Inferior parietal cortex (tissue), 1 donor: ENCODE data around the gene NEURL3.
A peak's percentile ranks its signal among the peaks of the same experiment; 100 is the strongest.
"Not testable (repeated sequence)": the region's sequence is repeated elsewhere in the genome, so short reads cannot be mapped to it uniquely, and the experiment has no call there.

Experiments used
- DNase-seq: peaks from one replicate; pipeline ENCODE4 v3.0.0-alpha.2; 2016; ENCODE audit errors: extremely low spot score

The NEURL3 gene

DNA sequence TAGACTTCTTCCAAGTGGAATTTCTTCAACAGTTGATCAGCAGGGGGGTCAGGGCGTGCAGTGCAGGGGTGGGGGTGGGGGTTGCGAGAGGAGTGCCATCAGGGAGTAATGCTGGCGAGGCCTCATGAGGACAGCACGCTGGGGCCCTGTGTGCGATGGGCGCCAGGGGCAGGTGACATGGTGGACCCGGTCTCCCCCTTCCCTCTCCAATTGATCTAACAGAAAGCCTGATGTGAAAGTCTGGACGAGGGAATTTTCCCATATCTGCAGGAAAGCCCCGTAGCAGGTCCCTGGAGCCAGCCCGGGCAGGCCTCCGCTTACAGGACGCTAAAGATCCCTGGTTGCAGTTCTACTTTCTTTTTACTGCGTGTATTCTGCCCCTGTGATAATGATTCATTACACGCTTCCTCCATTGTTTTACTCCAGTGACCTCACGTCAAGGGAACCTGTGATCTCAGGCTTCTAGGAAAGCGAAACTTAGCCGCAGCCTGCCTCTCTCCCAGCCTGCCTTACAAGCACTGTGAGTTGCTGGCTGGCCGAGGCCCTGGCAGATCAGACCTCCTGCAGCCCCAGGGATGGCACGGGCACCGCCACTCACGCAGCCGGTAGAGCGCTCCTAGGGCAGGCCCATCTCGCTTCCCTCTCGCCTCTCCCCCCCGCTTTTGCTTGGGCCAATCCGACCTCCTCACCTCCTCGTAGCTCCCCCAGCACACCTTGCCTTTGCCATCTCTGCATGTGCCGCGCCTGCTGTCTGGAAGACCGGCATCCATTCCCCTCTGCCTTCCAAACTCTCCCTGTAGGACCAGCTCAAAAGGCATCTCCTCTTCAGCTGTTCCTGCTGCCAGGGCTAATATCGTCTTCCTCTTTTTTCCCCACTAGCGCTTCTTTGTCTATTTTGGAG, 19.2 kb downstream of the NEURL3 start:
- peak; percentile 24 for DNase-seq

DNA sequence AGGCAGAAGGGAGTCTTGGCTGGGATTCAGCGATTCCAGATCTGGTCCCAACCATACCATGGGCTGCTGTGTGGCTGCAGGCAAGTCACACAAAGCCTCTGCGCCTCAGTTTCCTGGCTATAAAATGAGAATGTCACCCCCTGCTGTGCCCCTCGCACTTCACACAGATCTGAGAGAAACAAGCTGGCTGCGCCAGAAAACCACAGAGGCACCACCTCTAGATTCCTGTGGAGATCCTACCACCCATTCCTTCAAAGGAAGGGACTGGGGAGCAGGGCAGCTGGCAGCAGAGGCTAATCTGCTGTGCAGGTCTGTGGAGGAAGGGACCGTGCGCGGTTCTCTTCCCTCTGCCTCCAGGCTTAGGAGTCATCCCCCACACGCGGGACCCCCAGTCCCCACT, 19.8 kb downstream of the NEURL3 start:
- DNase-seq = no peak

DNA sequence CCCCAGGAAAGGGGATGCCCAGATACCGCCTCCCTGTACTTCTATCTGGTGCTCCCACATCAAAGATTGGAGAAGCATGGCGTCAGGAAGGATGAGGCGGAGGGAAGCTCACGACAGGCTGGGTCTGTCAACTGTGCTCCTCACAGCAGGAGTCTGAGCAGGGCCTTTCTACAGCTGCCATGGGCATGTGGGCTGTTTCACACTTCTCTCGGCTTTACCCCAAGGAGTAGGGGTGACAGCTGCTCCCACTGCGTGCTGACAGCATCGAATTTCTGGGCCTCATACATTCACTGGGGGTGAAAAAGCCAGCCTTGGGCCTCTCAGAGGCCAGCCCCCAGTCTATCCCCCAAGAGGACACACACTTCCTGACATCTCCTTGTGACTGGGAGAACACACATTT, 21.1 kb downstream of the NEURL3 start:
- DNase-seq = no peak

DNA sequence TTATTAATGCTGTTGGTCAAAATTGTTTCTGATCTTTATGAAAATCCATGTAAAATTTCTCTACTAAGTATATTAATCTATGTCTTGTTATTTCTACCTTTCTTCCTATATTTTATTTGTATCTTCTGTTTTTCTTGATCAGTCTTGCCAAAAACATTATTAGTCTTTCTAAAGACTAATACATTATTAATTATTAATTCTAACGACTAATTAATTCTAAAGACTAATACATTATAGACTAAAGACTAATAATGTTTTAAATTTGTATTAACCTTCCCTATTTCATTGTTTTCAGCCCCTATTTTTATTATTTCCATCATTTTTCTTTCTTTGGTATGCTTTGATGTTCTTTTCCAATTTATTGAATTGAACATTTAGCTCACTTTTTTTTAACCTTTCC, 27.7 kb downstream of the NEURL3 start:
- DNase-seq = no peak

DNA sequence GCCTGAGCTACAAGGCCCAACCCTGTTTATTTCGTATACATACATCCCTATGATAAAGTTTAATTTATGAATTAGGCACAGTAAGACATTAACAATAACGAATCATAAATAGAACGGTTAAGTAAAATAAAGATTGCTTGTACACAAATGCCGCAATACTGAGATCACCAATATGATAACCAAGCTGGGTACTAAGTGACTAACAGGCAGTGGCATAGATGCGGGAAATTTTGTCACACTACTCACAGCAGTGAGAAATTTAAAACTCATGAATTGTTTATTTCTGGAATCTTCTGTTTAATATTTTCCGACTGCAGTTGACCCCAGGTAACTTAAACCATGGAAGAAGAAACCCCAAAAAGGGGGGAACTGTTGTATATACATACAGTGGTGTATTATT, 33.4 kb downstream of the NEURL3 start:
- DNase-seq = no peak

DNA sequence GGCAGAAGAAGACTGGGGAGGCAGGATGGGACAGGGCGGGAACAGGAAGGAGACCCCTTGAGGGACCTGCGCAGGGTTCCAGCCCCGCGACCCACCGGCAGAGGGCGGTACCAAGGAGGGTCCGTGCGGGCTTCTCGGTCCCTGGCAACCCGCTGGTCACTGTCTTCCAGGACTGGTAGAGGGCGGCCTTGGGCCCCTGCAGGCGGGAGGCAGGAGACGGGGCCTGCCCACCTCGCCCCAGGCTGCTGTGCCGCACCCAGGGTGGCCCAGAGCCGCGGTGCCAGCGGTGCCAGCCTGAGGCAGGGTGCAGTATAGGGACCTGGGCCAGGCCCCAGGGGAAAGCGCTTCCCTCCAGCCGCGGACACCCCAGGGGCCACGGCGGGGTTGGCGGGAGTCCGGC, 34.5 kb downstream of the NEURL3 start:
- DNase-seq = peak; percentile 20

DNA sequence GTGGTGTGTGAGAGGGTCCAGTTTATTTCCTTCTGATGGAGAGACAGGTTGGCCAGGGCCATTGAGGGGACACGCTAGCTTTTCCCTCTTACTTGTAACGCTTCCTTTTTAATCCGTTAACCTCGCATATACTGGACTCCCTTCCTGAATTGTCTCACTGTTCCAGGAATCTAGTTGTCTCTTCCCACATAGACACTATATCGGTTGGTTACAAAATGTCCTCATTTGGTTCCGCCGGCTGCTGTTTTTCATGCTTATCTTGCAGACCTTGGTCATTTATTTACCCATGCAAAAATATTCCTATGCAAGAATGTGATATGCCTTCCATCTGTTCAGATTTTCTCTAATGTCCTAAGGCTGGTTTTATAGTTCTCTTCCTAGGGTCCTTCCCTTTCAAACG, 35.0 kb downstream of the NEURL3 start:
- peak; percentile 58 for DNase-seq

DNA sequence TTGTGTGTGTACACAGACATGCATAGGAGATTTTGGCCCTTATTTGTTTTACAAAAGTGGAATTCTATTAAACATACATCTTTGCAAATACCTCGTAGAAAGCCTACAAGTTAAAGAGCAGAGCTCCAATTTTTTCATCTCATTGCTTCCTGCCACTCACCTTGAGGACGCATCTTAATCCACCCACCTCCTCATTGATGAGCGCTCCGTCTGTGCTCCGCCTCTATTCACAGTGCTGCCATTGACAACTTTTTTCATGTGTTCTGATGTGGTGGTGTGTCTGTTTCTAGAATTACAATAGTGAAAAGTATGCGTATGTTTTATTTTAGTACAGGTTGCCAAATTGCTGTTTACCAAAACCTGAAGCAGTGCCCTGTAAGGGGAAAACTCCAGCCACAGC, 36.3 kb downstream of the NEURL3 start:
- no peak for DNase-seq

DNA sequence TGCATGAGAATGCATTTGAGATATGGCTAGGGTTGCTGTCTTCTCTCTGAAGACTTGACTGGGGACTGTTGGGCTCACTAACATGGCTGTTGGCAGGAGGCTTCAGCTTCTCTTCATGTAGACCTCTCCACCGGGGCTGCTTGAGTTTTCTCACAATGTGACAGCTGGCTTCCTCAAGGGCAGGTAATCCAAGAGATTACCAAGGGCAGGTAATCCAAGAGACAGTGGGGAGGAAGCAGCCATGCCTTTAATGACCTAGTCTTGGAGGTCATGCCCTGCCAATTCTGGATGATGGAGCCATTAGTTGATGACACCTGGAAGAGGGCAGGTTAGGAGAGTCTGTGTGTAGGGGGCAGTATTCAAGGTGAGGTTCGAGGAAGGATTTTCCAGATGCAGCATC, 40.5 kb downstream of the NEURL3 start:
- DNase-seq = no peak

DNA sequence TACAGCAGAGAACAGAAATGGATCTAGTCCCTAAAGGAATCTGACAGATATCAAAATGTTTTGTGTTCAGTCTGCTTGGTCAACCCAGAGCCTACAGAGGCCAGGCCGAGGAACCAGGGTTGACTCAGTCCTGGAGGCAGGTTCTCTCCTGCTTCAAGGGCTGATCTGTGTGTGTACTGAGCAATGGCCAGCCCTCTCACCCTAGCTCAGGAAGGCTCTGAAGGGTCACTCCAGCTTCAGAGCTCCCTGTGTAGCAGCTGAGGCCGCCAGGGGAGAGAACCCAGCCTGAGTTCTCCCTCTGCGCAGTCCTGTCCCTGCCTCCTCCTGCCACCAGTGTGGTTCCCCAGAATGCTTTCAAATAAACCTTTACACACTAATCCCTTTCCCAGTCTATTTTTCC, 41.1 kb downstream of the NEURL3 start:
- DNase-seq = no peak

DNA sequence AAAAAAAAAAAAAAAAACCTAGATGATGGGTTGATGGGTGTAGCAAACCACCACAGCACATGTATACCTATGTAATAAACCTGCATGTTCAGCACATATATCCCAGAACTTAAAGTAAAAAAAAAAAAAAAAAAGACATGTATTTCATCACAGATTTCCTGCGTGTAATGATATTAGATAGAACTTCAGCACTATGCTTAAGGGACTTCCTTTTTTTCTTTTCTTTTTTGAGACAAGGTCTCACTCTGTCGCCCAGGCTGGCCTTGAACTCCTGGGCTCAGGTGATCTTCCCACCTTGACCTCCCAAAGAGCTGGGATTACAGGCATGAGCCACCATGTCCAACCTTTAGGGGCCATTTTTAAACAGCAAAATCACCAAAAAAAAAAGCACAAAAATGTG, 42.0 kb downstream of the NEURL3 start:
- no peak for DNase-seq

DNA sequence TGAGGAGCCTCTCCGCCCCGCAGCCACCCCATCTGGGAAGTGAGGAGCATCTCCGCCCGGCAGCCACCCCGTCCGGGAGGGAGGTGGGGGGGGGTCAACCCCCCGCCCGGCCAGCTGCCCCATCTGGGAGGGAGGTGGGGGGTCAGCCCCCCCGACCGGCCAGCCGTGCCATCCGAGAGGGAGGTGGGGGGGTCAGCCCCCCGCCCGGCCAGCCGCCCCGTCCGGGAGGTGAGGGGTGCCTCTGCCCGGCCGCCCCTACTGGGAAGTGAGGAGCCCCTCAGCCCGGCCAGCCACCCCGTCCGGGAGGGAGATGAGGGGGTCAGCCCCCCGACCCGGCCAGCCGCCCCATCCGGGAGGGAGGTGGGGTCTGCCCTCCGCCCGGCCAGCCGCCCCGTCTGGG, 43.5 kb downstream of the NEURL3 start:
- not testable (repeated sequence) for DNase-seq

DNA sequence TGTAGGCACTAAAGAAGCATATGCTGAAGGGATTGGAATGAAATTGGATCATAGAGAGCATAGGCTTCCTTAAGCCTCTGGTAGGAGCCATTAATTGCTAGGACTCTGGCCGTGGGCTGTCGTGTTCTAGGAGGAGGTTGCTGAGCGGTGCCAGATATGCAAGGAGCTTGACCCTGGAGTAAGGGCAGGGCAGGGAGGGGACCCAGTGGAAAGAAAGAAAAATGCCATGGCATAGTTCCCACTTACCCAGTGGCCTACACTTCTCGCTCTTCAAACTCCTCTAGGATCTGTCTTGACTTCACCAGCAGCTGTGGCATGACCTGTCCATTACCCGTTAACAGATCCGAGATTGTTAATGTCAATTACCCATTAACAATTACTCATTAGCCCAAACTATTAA, 53.1 kb downstream of the NEURL3 start:
- no peak for DNase-seq

DNA sequence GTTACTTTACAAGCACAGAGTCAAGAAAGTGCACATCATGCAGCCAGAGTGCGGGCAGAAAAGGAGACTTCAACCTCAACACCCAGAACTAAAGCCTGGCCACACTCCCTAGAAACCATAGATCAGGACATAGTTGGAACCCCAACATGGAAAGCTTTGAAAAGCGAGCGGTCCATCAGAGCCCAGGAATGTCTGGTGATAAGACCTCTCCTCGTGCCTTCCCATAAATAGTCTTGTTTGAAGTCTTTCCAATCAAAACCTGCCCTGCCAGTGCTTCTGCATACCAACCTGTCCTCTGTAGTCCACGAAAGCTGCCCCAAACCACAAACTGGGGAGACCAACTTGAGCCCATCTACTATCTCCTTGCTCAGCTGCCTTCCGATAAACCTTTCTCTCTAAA, 55.5 kb downstream of the NEURL3 start:
- no peak for DNase-seq

DNA sequence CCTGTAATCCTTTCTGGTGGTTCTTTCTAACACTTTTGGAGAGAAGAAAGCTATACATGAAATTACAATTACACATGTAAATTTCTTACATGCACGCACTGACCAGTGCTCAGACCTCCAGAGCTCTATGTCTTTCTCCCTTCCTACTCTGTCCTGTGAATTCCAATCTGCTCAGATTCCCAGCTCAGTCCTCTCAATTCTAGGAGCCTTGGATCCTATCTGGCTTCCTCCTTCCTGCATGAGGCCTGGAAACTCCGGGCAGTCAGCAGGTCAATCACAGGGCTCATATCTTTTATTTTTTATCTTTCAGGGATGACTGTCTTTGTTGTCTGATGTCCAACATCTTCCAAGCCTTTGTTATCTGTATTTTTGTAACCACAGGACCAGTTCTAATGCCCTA, 56.0 kb downstream of the NEURL3 start:
- DNase-seq = no peak

DNA sequence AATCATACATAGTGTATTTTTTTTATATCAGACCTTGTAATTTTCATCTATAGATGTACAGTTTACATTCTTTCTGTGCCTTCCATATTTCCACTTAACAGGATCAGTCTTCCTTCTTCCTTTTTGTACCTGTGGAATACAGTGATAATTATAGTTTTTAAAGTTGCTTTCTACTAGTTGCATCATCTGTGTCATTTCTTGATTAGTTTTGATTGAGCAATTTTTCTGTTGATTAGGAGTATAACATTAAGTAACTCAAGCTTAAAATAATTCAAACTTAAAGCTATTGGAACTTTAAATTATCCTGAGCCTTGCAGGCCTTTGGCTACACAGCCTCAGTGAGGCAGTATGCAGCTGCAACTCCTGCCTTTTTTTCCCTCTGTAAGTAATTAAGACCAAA, 57.4 kb downstream of the NEURL3 start:
- no peak for DNase-seq
